ENCODE results near the gene MORC2. TPM values are rescaled to one million over a fixed set of nuclear protein-coding genes. Genes with fewer than 3 reads are reported as not detected.

MORC2 gene
- total and polyA plus RNA-seq, 2 of the 13 experiments (the other 11 are each of a cell fraction or from before 2014, with no cell fraction given): 11.9 to 18.3 TPM

DNA sequence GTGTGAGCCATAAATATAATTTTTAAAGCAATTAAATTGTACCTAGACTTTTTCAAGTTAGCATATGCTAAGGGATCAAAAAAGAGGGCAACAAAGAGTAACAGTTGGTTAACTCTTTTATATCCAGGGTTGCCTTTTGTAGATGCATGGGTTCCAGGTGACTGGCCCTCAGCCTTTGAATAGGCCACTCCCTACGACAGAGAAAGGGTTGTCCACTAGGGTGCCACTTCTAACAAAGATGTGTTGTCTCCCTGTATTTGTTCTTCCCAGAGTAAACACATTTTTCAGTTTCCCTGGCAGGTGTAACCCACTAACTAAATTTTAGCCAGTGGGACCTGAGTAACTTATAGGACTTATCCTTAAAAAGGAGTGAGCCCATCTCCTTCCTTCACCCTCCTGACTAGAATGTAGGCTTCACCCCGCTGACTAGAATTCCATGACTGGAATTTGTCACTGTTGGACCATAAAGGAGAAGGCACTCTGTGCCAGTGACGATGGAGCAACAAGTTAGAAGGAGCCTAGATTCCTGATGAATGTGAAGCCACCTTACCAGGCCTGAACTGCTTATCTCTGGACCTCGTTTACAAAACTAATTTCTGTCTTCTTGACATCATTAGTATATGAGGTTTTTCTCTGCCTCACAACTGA is 17.1 kb upstream of the MORC2 start (continued):
- TF ChIP-seq, protein P1, sequence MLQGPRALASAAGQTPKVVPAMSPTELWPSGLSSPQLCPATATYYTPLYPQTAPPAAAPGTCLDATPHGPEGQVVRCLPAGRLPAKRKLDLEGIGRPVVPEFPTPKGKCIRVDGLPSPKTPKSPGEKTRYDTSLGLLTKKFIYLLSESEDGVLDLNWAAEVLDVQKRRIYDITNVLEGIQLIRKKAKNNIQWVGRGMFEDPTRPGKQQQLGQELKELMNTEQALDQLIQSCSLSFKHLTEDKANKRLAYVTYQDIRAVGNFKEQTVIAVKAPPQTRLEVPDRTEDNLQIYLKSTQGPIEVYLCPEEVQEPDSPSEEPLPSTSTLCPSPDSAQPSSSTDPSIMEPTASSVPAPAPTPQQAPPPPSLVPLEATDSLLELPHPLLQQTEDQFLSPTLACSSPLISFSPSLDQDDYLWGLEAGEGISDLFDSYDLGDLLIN (CRISPR knock-in tag; IDR thresholded peaks at IDR 0.05; ENCODE audit: borderline replicate concordance): no peak
- TF ChIP-seq DNMT3B (CRISPR knock-in tag; conservative IDR thresholded peaks at IDR 0.05) (no peak), HOXD1 (CRISPR knock-in tag; IDR thresholded peaks at IDR 0.05) (no peak), STAG1 (CRISPR knock-in tag; IDR thresholded peaks at IDR 0.05) (peak; percentile 5; the same call in 1 of the 2 replicates), PLRG1 (conservative IDR thresholded peaks at IDR 0.05) (no peak), ZSCAN20 (CRISPR knock-in tag; IDR thresholded peaks at IDR 0.05; ENCODE audit: borderline replicate concordance) (no peak), ZNF713 (CRISPR knock-in tag; IDR thresholded peaks at IDR 0.05) (no peak), ZNF776 (CRISPR knock-in tag; IDR thresholded peaks at IDR 0.05) (no peak), FOXP1 (IDR thresholded peaks at IDR 0.05) (no peak), FOXP1 (CRISPR knock-in tag; IDR thresholded peaks at IDR 0.05) (peak; percentile 57), BRCA1 (CRISPR knock-in tag; IDR thresholded peaks at IDR 0.05) (no peak), POLR2AphosphoS2 (IDR thresholded peaks at IDR 0.05; ENCODE audit: low read depth, low read length) (no peak), CHD4 (IDR thresholded peaks at IDR 0.05; ENCODE audit: borderline replicate concordance, low read length) (no peak), ZNF792 (CRISPR knock-in tag; IDR thresholded peaks at IDR 0.05) (no peak), ZNF337 (CRISPR knock-in tag; IDR thresholded peaks at IDR 0.05; ENCODE audit: borderline replicate concordance, low read depth) (peak; percentile 86; the same call in 1 of the 2 replicates), SOX6 (IDR thresholded peaks at IDR 0.05) (no peak), SOX6 (CRISPR knock-in tag; IDR thresholded peaks at IDR 0.05) (peak; percentile 71), YY1 (IDR thresholded peaks at IDR 0.05; ENCODE audit: insufficient read depth, insufficient replicate concordance, low read depth, low read length) (no peak), STAT5B (CRISPR knock-in tag; IDR thresholded peaks at IDR 0.05) (no peak), KLF12 (CRISPR knock-in tag; IDR thresholded peaks at IDR 0.05; ENCODE audit: borderline replicate concordance) (no peak)
- TF ChIP-seq, protein P2, sequence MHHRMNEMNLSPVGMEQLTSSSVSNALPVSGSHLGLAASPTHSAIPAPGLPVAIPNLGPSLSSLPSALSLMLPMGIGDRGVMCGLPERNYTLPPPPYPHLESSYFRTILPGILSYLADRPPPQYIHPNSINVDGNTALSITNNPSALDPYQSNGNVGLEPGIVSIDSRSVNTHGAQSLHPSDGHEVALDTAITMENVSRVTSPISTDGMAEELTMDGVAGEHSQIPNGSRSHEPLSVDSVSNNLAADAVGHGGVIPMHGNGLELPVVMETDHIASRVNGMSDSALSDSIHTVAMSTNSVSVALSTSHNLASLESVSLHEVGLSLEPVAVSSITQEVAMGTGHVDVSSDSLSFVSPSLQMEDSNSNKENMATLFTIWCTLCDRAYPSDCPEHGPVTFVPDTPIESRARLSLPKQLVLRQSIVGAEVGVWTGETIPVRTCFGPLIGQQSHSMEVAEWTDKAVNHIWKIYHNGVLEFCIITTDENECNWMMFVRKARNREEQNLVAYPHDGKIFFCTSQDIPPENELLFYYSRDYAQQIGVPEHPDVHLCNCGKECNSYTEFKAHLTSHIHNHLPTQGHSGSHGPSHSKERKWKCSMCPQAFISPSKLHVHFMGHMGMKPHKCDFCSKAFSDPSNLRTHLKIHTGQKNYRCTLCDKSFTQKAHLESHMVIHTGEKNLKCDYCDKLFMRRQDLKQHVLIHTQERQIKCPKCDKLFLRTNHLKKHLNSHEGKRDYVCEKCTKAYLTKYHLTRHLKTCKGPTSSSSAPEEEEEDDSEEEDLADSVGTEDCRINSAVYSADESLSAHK (CRISPR knock-in tag; IDR thresholded peaks at IDR 0.05; ENCODE audit: borderline replicate concordance): no peak
- TF ChIP-seq, protein P3, sequence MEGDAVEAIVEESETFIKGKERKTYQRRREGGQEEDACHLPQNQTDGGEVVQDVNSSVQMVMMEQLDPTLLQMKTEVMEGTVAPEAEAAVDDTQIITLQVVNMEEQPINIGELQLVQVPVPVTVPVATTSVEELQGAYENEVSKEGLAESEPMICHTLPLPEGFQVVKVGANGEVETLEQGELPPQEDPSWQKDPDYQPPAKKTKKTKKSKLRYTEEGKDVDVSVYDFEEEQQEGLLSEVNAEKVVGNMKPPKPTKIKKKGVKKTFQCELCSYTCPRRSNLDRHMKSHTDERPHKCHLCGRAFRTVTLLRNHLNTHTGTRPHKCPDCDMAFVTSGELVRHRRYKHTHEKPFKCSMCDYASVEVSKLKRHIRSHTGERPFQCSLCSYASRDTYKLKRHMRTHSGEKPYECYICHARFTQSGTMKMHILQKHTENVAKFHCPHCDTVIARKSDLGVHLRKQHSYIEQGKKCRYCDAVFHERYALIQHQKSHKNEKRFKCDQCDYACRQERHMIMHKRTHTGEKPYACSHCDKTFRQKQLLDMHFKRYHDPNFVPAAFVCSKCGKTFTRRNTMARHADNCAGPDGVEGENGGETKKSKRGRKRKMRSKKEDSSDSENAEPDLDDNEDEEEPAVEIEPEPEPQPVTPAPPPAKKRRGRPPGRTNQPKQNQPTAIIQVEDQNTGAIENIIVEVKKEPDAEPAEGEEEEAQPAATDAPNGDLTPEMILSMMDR (CRISPR knock-in tag; IDR thresholded peaks at IDR 0.05): peak; percentile 24
- TF ChIP-seq, protein P4, sequence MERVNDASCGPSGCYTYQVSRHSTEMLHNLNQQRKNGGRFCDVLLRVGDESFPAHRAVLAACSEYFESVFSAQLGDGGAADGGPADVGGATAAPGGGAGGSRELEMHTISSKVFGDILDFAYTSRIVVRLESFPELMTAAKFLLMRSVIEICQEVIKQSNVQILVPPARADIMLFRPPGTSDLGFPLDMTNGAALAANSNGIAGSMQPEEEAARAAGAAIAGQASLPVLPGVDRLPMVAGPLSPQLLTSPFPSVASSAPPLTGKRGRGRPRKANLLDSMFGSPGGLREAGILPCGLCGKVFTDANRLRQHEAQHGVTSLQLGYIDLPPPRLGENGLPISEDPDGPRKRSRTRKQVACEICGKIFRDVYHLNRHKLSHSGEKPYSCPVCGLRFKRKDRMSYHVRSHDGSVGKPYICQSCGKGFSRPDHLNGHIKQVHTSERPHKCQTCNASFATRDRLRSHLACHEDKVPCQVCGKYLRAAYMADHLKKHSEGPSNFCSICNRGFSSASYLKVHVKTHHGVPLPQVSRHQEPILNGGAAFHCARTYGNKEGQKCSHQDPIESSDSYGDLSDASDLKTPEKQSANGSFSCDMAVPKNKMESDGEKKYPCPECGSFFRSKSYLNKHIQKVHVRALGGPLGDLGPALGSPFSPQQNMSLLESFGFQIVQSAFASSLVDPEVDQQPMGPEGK (CRISPR knock-in tag; IDR thresholded peaks at IDR 0.05): no peak
- TF ChIP-seq, protein P5, sequence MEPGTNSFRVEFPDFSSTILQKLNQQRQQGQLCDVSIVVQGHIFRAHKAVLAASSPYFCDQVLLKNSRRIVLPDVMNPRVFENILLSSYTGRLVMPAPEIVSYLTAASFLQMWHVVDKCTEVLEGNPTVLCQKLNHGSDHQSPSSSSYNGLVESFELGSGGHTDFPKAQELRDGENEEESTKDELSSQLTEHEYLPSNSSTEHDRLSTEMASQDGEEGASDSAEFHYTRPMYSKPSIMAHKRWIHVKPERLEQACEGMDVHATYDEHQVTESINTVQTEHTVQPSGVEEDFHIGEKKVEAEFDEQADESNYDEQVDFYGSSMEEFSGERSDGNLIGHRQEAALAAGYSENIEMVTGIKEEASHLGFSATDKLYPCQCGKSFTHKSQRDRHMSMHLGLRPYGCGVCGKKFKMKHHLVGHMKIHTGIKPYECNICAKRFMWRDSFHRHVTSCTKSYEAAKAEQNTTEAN (CRISPR knock-in tag; conservative IDR thresholded peaks at IDR 0.05): no peak

Measured in HepG2 (cell line).